Midbrain (tissue), 1 donor: ENCODE results near the gene YPEL3.
A peak's percentile ranks its signal among the peaks of the same experiment; 100 is the strongest.
"Not testable (repeated sequence)": the region's sequence is repeated elsewhere in the genome, so short reads cannot be mapped to it uniquely, and the experiment has no call there.

ENCODE experiments used
- DNase-seq: peaks from one replicate; lab custom pipeline; 2025; lab: John Stamatoyannopoulos, UW

YPEL3 gene

GRCh38 chr16:30116291-30117207 lies 20.5 kb upstream of the YPEL3 start:
- no peak for DNase-seq

- DNase-seq: no peak
Observed at GRCh38 chr16:30115238-30115637, 19.2 kb upstream of the YPEL3 start.

- not testable (repeated sequence) for DNase-seq
Observed at GRCh38 chr16:30114833-30115232, 18.8 kb upstream of the YPEL3 start.

- DNase-seq: no peak
Observed at GRCh38 chr16:30114411-30114810, 18.4 kb upstream of the YPEL3 start.

GRCh38 chr16:30113711-30114333 lies 17.8 kb upstream of the YPEL3 start:
- no peak for DNase-seq

- DNase-seq: no peak
Observed at GRCh38 chr16:30113031-30113710, 17.2 kb upstream of the YPEL3 start, which contains the start of gene GDPD3. Gene GDPD3 (minus strand): TSS chr16:30113537. CDS start chr16:30113478, 59 bp downstream.

GRCh38 chr16:30112197-30113030 lies 16.4 kb upstream of the YPEL3 start:
- DNase-seq: no peak

GRCh38 chr16:30110661-30111060 lies 14.6 kb upstream of the YPEL3 start:
- no peak for DNase-seq

- DNase-seq: no peak
Observed at GRCh38 chr16:30108059-30108850, 12.2 kb upstream of the YPEL3 start.

- no peak for DNase-seq
Observed at GRCh38 chr16:30104492-30104891, 8.5 kb upstream of the YPEL3 start.

- DNase-seq: no peak
Observed at GRCh38 chr16:30104090-30104489, 8.1 kb upstream of the YPEL3 start.

GRCh38 chr16:30096862-30097563 lies 1.0 kb upstream of the YPEL3 start:
- no peak for DNase-seq

- DNase-seq: peak; percentile 10
Observed at GRCh38 chr16:30095166-30096078, 591 bp downstream of the YPEL3 start.

- DNase-seq: no peak
Observed at GRCh38 chr16:30094541-30095165, 1.4 kb downstream of the YPEL3 start.

- peak; percentile 80 for DNase-seq
Observed at GRCh38 chr16:30092373-30093010, 3.5 kb downstream of the YPEL3 start.

- peak; percentile 92 for DNase-seq
Observed at GRCh38 chr16:30091474-30092372, 4.3 kb downstream of the YPEL3 start, which contains the start of gene TBX6. Gene TBX6 (minus strand): TSS chr16:30091924. CDS start chr16:30091193, 731 bp downstream.
